Measurements from ENCODE around the gene MPP1.
A peak's percentile ranks its signal among the peaks of the same experiment; 100 is the strongest.

Gene MPP1

DNA sequence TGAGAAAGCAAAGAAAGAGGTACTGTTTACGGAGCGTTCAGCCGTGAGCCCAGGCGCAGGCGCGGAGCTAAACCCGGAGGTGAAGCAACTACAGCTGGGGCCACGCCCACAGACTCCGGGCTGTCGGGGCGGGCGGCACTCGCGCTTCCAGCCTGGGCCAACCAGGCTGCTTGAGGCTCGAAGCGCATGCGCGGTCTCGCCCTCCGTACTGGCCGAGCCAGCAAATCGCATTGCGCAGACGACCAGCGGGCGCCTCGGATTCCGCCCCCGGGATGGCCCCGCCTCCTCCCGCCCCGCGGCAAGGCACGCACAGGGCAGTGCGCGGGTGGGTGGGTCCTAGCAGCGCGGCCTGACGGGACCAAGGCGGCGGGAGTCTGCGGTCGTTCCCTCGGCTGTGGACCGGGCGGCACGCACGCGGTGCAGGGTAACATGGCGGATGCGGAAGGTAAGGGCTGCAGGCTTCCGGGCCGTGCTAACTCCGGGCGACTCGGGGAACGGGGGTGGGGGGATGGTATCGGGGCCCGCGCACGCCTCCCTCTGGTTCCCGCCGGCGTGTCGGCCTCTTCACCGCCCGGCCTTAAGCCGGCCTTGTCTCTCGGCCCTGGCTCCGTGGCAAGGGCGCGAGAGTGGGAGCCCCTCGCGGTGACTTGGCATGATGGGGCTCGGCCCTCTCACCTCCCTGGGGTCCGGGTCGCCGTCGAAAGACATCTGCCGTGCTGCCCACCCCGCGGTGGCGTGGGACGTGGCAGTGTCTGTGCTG is 42.6 kb downstream of the MPP1 start, which contains the start of gene DKC1:
Gene DKC1, plus strand, starts transcription at position 328 of the 760 bp plus-strand sequence. Its CDS starts 102 bp downstream, at position 430.
- H3K79me1 ChIP-seq (replicated peaks; ENCODE audit: low read length, poor library complexity, severe bottlenecking) = peaks cover 5% of the 10 kb centered on the region
- peak within 1 kb of the TSS in 1 of 2 experiments; percentile 76 for H3K14ac ChIP-seq (ENCODE audit: low read length in 2 of 2)
- no peaks in the 10 kb centered on the region for H3K4me1 ChIP-seq (ENCODE audit: control insufficient read depth, insufficient read depth, low read depth, low read length)
- H2BK12ac ChIP-seq (ENCODE audit: low read length in 2 of 2) = no peak within 1 kb of the TSS
- H3K4me2 ChIP-seq (ENCODE audit: low read length, poor library complexity, severe bottlenecking) = peak within 1 kb of the TSS; percentile 83
- peak within 1 kb of the TSS; percentile 80 to 81 for H3K4me3 ChIP-seq (ENCODE audit: insufficient read depth in 1 of 2, low read depth in 1 of 2, low read length in 2 of 2)
- H3K18ac ChIP-seq (ENCODE audit: low read depth in 1 of 2, low read length in 2 of 2) = peak within 1 kb of the TSS; percentile 43 to 84
- peaks cover 3 to 29% of the 10 kb centered on the region in 2 experiments for H3K36me3 ChIP-seq (ENCODE audit: control insufficient read depth in 1 of 2, insufficient read depth in 2 of 2, low read depth in 1 of 2, low read length in 2 of 2)
- peak within 1 kb of the TSS; percentile 83 for H3K9ac ChIP-seq (ENCODE audit: low read length)
- H2AK5ac ChIP-seq (ENCODE audit: low read length, severe bottlenecking) = no peak within 1 kb of the TSS
- H2BK5ac ChIP-seq (ENCODE audit: low read depth, low read length, poor library complexity, severe bottlenecking) = no peak within 1 kb of the TSS
- no peak within 1 kb of the TSS for H4K91ac ChIP-seq (ENCODE audit: low read length)
- no peaks in the 10 kb centered on the region for H3K9me3 ChIP-seq (ENCODE audit: control insufficient read depth, low read length)
- H4K8ac ChIP-seq (ENCODE audit: low read length) = peak within 1 kb of the TSS; percentile 72
- H3K4ac ChIP-seq (ENCODE audit: low read depth in 1 of 2, low read length in 2 of 2) = peak within 1 kb of the TSS in 1 of 2 experiments; percentile 51
- 0% methylated on average over 35 of the region's 84 CpGs for WGBS
- H3K27me3 ChIP-seq (ENCODE audit: control insufficient read depth in 1 of 2, insufficient read depth in 1 of 2, low read length in 2 of 2) = peaks cover 0 to 2% of the 10 kb centered on the region in 2 experiments
- H2BK15ac ChIP-seq (ENCODE audit: low read depth, poor library complexity, severe bottlenecking) = no peak within 1 kb of the TSS
- H3K23ac ChIP-seq (ENCODE audit: low read length in 2 of 2) = no peak within 1 kb of the TSS
- peak within 1 kb of the TSS; percentile 86 for H2AFZ ChIP-seq (ENCODE audit: low read depth, low read length)
- H2BK120ac ChIP-seq (ENCODE audit: low read depth, low read length) = no peak within 1 kb of the TSS
- H3K27ac ChIP-seq (ENCODE audit: low read length, poor library complexity, severe bottlenecking) = peak within 1 kb of the TSS; percentile 85
- peak; percentile 94 for DNase-seq

DNA sequence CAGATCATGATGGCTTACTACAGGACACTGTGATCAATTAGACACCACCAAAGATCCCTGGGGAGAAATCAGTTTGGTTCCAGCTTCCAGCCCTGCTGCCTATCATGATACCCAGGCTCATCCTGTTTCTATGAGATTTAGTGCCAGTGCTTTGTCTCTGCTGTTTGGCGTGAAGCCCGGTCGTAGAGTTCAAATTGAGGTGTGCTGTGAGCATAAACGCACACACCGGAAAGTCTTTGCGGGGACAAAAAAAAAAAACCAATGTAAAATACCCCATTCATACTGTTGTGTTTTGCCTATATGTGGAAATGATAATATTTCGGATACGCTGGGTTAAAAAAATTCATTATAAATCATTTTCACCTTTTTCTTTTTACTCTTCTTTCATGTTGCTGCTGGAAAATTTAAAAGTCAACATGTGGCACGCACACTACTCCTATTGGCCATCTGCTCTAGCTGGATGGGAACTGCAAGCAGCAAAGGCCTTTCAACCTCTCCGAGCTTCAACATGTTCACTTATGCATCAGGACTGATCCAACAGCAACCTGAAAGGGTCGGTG is 43.2 kb downstream of the MPP1 start:
- H3K23ac ChIP-seq (ENCODE audit: low read length in 2 of 2) = no peak overlapping the region
- H3K27me3 ChIP-seq (ENCODE audit: control insufficient read depth in 1 of 2, insufficient read depth in 1 of 2, low read length in 2 of 2) = peaks cover 0 to 2% of the 10 kb centered on the region in 2 experiments
- H4K8ac ChIP-seq (ENCODE audit: low read length) = peak overlapping the region; percentile 49
- H3K27ac ChIP-seq (ENCODE audit: low read length, poor library complexity, severe bottlenecking) = peak overlapping the region; percentile 85
- H3K9me3 ChIP-seq (ENCODE audit: control insufficient read depth, low read length) = no peaks in the 10 kb centered on the region
- H2BK12ac ChIP-seq (ENCODE audit: low read length in 2 of 2) = no peak overlapping the region
- WGBS = 46% methylated on average over 5 of the region's 11 CpGs
- peak overlapping the region; percentile 83 for H3K9ac ChIP-seq (ENCODE audit: low read length)
- H2BK120ac ChIP-seq (ENCODE audit: low read depth, low read length) = no peak overlapping the region
- peak overlapping the region; percentile 46 to 81 for H3K4me3 ChIP-seq (ENCODE audit: insufficient read depth in 1 of 2, low read depth in 1 of 2, low read length in 2 of 2)
- peaks cover 2 to 23% of the 10 kb centered on the region in 2 experiments for H3K36me3 ChIP-seq (ENCODE audit: control insufficient read depth in 1 of 2, insufficient read depth in 2 of 2, low read depth in 1 of 2, low read length in 2 of 2)
- H2BK5ac ChIP-seq (ENCODE audit: low read depth, low read length, poor library complexity, severe bottlenecking) = no peak overlapping the region
- no peak overlapping the region for H2AFZ ChIP-seq (ENCODE audit: low read depth, low read length)
- H3K14ac ChIP-seq (ENCODE audit: low read length in 2 of 2) = no peak overlapping the region
- peak overlapping the region; percentile 43 to 62 for H3K18ac ChIP-seq (ENCODE audit: low read depth in 1 of 2, low read length in 2 of 2)
- H2AK5ac ChIP-seq (ENCODE audit: low read length, severe bottlenecking) = no peak overlapping the region
- peak overlapping the region; percentile 83 for H3K4me2 ChIP-seq (ENCODE audit: low read length, poor library complexity, severe bottlenecking)
- DNase-seq = no peak
- no peak overlapping the region for H2BK15ac ChIP-seq (ENCODE audit: low read depth, poor library complexity, severe bottlenecking)
- no peak overlapping the region for H4K91ac ChIP-seq (ENCODE audit: low read length)
- no peaks in the 10 kb centered on the region for H3K4me1 ChIP-seq (ENCODE audit: control insufficient read depth, insufficient read depth, low read depth, low read length)
- H3K4ac ChIP-seq (ENCODE audit: low read depth in 1 of 2, low read length in 2 of 2) = no peak overlapping the region
- H3K79me1 ChIP-seq (replicated peaks; ENCODE audit: low read length, poor library complexity, severe bottlenecking) = peaks cover 4% of the 10 kb centered on the region

DNA sequence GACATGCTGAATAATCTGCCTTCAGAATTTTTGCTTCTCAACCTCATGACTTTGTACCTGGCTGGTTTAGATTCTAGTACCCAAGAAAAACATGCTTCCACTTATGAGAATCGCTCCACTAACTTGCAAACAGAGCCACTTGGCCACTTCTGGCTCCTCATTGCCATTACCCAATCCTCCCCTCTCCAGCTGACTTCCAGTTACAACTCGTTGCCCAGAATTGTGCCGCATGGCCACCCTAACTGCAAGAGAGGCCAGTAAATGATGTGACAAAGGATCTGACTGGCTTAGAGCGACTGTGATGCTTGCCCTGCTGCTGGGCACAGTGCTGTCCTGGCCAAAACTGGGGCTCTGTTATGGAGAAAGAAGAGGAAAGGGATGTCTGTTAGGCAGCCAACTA is 46.6 kb downstream of the MPP1 start:
- no peak overlapping the region for H2BK5ac ChIP-seq (ENCODE audit: low read depth, low read length, poor library complexity, severe bottlenecking)
- no peak overlapping the region for H3K14ac ChIP-seq (ENCODE audit: low read length in 2 of 2)
- H3K4me1 ChIP-seq (ENCODE audit: control insufficient read depth, insufficient read depth, low read depth, low read length) = no peaks in the 10 kb centered on the region
- H3K27ac ChIP-seq (ENCODE audit: low read length, poor library complexity, severe bottlenecking) = no peak overlapping the region
- H2AK5ac ChIP-seq (ENCODE audit: low read length, severe bottlenecking) = no peak overlapping the region
- no peaks in the 10 kb centered on the region for H3K36me3 ChIP-seq (ENCODE audit: control insufficient read depth in 1 of 2, insufficient read depth in 2 of 2, low read depth in 1 of 2, low read length in 2 of 2)
- no peak overlapping the region for H3K23ac ChIP-seq (ENCODE audit: low read length in 2 of 2)
- no peak overlapping the region for H3K4ac ChIP-seq (ENCODE audit: low read depth in 1 of 2, low read length in 2 of 2)
- no peak overlapping the region for H2BK120ac ChIP-seq (ENCODE audit: low read depth, low read length)
- no peaks in the 10 kb centered on the region for H3K27me3 ChIP-seq (ENCODE audit: control insufficient read depth in 1 of 2, insufficient read depth in 1 of 2, low read length in 2 of 2)
- H3K18ac ChIP-seq (ENCODE audit: low read depth in 1 of 2, low read length in 2 of 2) = no peak overlapping the region
- no peak overlapping the region for H3K9ac ChIP-seq (ENCODE audit: low read length)
- H2BK15ac ChIP-seq (ENCODE audit: low read depth, poor library complexity, severe bottlenecking) = no peak overlapping the region
- no peak for DNase-seq
- no peak overlapping the region for H4K8ac ChIP-seq (ENCODE audit: low read length)
- 88% methylated on average over 3 of the region's 4 CpGs for WGBS
- no peak overlapping the region for H4K91ac ChIP-seq (ENCODE audit: low read length)
- no peak overlapping the region for H2AFZ ChIP-seq (ENCODE audit: low read depth, low read length)
- no peaks in the 10 kb centered on the region for H3K9me3 ChIP-seq (ENCODE audit: control insufficient read depth, low read length)
- H3K4me3 ChIP-seq (ENCODE audit: insufficient read depth in 1 of 2, low read depth in 1 of 2, low read length in 2 of 2) = no peak overlapping the region
- no peak overlapping the region for H3K4me2 ChIP-seq (ENCODE audit: low read length, poor library complexity, severe bottlenecking)
- H2BK12ac ChIP-seq (ENCODE audit: low read length in 2 of 2) = no peak overlapping the region
- H3K79me1 ChIP-seq (replicated peaks; ENCODE audit: low read length, poor library complexity, severe bottlenecking) = no peaks in the 10 kb centered on the region

DNA sequence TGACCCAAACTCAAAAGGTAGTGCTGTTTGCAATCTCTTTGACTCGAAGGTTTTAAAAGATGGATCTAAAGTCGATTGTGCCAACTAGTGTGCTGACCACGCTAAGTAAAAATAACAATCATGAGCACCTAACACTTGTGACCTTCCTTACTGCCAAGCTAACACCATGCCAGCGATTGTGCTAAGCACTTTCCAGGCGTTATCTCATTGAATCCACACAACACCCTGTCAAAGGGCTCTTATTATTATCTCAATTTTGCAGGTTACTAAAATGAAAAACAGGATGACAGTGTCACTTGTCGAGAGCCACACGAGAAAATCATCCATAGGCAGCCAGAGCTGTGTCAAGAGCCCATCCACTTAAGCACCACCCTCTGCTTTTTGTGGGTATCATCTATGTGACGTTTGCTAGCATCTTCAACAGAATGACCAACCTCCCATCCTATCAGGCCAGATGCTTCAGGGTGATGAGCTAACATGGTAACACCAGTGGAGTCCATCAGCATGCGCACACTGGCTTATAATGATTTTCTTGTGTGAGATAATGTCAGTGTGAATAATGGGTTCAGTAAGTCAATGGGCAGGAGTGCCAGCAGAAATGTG is 53.5 kb downstream of the MPP1 start:
- H4K8ac ChIP-seq (ENCODE audit: low read length) = no peak overlapping the region
- no peak overlapping the region for H2AK5ac ChIP-seq (ENCODE audit: low read length, severe bottlenecking)
- no peak overlapping the region for H3K18ac ChIP-seq (ENCODE audit: low read depth in 1 of 2, low read length in 2 of 2)
- no peak for DNase-seq
- no peak overlapping the region for H3K14ac ChIP-seq (ENCODE audit: low read length in 2 of 2)
- H2BK120ac ChIP-seq (ENCODE audit: low read depth, low read length) = no peak overlapping the region
- no peak overlapping the region for H2BK12ac ChIP-seq (ENCODE audit: low read length in 2 of 2)
- no peaks in the 10 kb centered on the region for H3K79me1 ChIP-seq (replicated peaks; ENCODE audit: low read length, poor library complexity, severe bottlenecking)
- no peak overlapping the region for H2AFZ ChIP-seq (ENCODE audit: low read depth, low read length)
- peaks cover 2% of the 10 kb centered on the region for H3K4me1 ChIP-seq (ENCODE audit: control insufficient read depth, insufficient read depth, low read depth, low read length)
- H3K9ac ChIP-seq (ENCODE audit: low read length) = no peak overlapping the region
- H3K27ac ChIP-seq (ENCODE audit: low read length, poor library complexity, severe bottlenecking) = no peak overlapping the region
- no peak overlapping the region for H3K4me3 ChIP-seq (ENCODE audit: insufficient read depth in 1 of 2, low read depth in 1 of 2, low read length in 2 of 2)
- H3K23ac ChIP-seq (ENCODE audit: low read length in 2 of 2) = no peak overlapping the region
- H3K9me3 ChIP-seq (ENCODE audit: control insufficient read depth, low read length) = no peaks in the 10 kb centered on the region
- no peak overlapping the region for H3K4me2 ChIP-seq (ENCODE audit: low read length, poor library complexity, severe bottlenecking)
- H4K91ac ChIP-seq (ENCODE audit: low read length) = no peak overlapping the region
- WGBS = 92% methylated on average over 7 of the region's 9 CpGs
- H3K36me3 ChIP-seq (ENCODE audit: control insufficient read depth in 1 of 2, insufficient read depth in 2 of 2, low read depth in 1 of 2, low read length in 2 of 2) = no peaks in the 10 kb centered on the region
- H2BK5ac ChIP-seq (ENCODE audit: low read depth, low read length, poor library complexity, severe bottlenecking) = no peak overlapping the region
- no peak overlapping the region for H3K4ac ChIP-seq (ENCODE audit: low read depth in 1 of 2, low read length in 2 of 2)
- H3K27me3 ChIP-seq (ENCODE audit: control insufficient read depth in 1 of 2, insufficient read depth in 1 of 2, low read length in 2 of 2) = peaks cover 24 to 27% of the 10 kb centered on the region in 2 experiments
- H2BK15ac ChIP-seq (ENCODE audit: low read depth, poor library complexity, severe bottlenecking) = no peak overlapping the region

All from mesenchymal stem cell (in vitro differentiated cells and primary cell).